Transverse colon (tissue), 4 donors: Measurements from ENCODE around the gene PLPP1. TPM values are rescaled to one million over a fixed set of nuclear protein-coding genes. Genes with fewer than 3 reads are reported as not detected.

Experiments
- DNase-seq: peaks from one replicate; pipeline ENCODE4 v3.0.0-alpha.2; 2019
- H3K27ac ChIP-seq, 4 donors: fragments of 200-600 bp; sonication (generic); 2 replicates each; pipeline ENCODE4 v1.5.1; 2016 to 2018; ENCODE audit warnings: inconsistent platforms in 4 of 4
- H3K27me3 ChIP-seq: fragments of 200-600 bp; sonication (generic); 2 replicates; pipeline ENCODE4 v1.5.1; 2017; ENCODE audit warnings: inconsistent platforms
- H3K36me3 ChIP-seq, 4 donors: fragments of 200-600 bp; sonication (generic); 2 replicates each; pipeline ENCODE4 v1.5.1; 2017 to 2019; ENCODE audit warnings: inconsistent platforms in 4 of 4
- H3K4me1 ChIP-seq, 4 donors: fragments of 200-600 bp; sonication (generic); 2 replicates each; pipeline ENCODE4 v1.5.1; 2017 to 2020; ENCODE audit warnings: inconsistent platforms in 4 of 4
- H3K4me3 ChIP-seq, 4 donors: fragments of 200-600 bp; sonication (generic); 1 replicate in 1 of 4; 2 replicates in 3 of 4; pipeline versions ENCODE4 v1.5.1 to v1.6.1; 2017 to 2019; ENCODE audit warnings: inconsistent platforms in 4 of 4
- H3K9me3 ChIP-seq, 2 donors: fragments of 200-600 bp; sonication (generic); 2 replicates each; pipeline ENCODE4 v1.5.1; 2017 to 2019; ENCODE audit warnings: inconsistent platforms in 2 of 2
- CTCF ChIP-seq, 5 experiments: fragments of 200-600 bp in 3 of 5; fragments of 450-650 bp in 2 of 5; sonication (generic) in 3 of 5; IDR thresholded peaks; 1 replicate in 2 of 5; 2 replicates in 3 of 5; pipeline ENCODE4 v1.5.1; 2016 to 2017; ENCODE audit warnings: antibody characterized with exemption in 5 of 5, inconsistent platforms in 3 of 5, mild to moderate bottlenecking in 2 of 5, moderate library complexity in 1 of 5
- EP300 ChIP-seq: sonication (generic); formaldehyde crosslinking; IDR thresholded peaks from one replicate; pipeline ENCODE4 v1.6.1; 2017; ENCODE audit warnings: antibody characterized with exemption, low read depth
- POLR2A ChIP-seq: fragments of 450-650 bp; IDR thresholded peaks from one replicate; pipeline ENCODE4 v1.6.1; 2016; ENCODE audit warnings: antibody characterized with exemption, mild to moderate bottlenecking, moderate library complexity
- POLR2AphosphoS5 ChIP-seq, 3 donors: sonication (generic); formaldehyde crosslinking; IDR thresholded peaks; one replicate each; pipeline ENCODE4 v1.6.1; 2016; ENCODE audit warnings: antibody characterized with exemption in 3 of 3
- WGBS, 2 donors: methylation state at CpG; one replicate each; pipeline ENCODE4 v1.1.5; 2018; ENCODE audit warnings: low coverage in 1 of 2; 5-methylcytosine and 5-hydroxymethylcytosine counted together
- in situ Hi-C, 4 donors: fragments of 200-750 bp; cut with MboI; loops; one replicate each; pipeline versions ENCODE4 v1.15.0 to v1.15.1; 2017; ENCODE audit warnings: low sequenced_read_pairs in 3 of 4, low pct_ligation_motif_present in 1 of 4, low pct_unique_long_range_greater_than_20kb in 1 of 4
- intact Hi-C: fragments of 100-400 bp; cut with DNase I; formaldehyde crosslinking; loops from one replicate; pipeline ENCODE4 v1.15.1; 2023; ENCODE audit warnings: low total_unique reads
- total RNA-seq, 4 donors: library from RNA; depleted of rRNA; stranded (reverse); fragments of >200 nt; gene quantifications; one replicate each; pipeline ENCODE4 v1.1.0, GENCODE V29; 2016

The PLPP1 gene
- total RNA-seq, 4 donors from 2014 or later: 222 to 335 (median 288) TPM

GRCh38 chr5:55554585-55555202 lies 19.9 kb upstream of the PLPP1 start:
- no peaks in the 10 kb centered on the region for H3K27me3 ChIP-seq
- H3K9me3 ChIP-seq: no peaks in the 10 kb centered on the region
- no peaks in the 10 kb centered on the region for H3K4me1 ChIP-seq
- TF ChIP-seq CTCF (IDR thresholded peaks at IDR 0.05) (no peak), EP300 (no peak), POLR2A (no peak), POLR2AphosphoS5 (IDR thresholded peaks at IDR 0.05) (no peak)
- intact Hi-C loops (no loop called here), in situ Hi-C loops (no loop called here)
- no peaks in the 10 kb centered on the region for H3K36me3 ChIP-seq
- no peak overlapping the region for H3K4me3 ChIP-seq
- WGBS, 2 donors: 88 to 94% methylated on average over 2 of the region's 2 CpGs
- DNase-seq: no peak
- no peak overlapping the region for H3K27ac ChIP-seq

DNA sequence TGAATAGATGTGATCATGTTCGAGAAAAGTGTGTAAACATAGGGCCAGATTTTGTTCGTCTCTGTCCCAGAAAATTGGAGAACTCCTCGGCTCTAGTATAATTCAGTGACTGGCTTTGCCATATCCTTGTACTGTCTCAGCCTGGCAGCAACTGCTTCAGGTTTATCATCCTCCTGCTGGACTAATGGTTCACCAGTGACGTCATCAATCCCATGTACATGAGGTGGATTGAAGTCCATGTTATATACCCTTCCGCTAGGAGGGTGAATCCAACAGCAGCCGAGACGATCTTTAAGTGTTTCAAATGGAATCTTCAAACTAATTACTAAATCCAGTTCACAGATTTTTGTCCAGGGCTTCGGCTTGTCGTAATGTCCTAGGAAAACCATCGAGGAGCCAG lies 17.1 kb upstream of the PLPP1 start:
- H3K27me3 ChIP-seq: no peaks in the 10 kb centered on the region
- no peaks in the 10 kb centered on the region for H3K36me3 ChIP-seq
- TF ChIP-seq EP300 (no peak), CTCF (IDR thresholded peaks at IDR 0.05) (no peak), POLR2A (no peak), POLR2AphosphoS5 (IDR thresholded peaks at IDR 0.05) (no peak)
- no peak overlapping the region for H3K4me3 ChIP-seq
- no peak overlapping the region for H3K27ac ChIP-seq
- no peak for DNase-seq
- H3K9me3 ChIP-seq: no peaks in the 10 kb centered on the region
- in situ Hi-C loops (no loop called here), intact Hi-C loops (no loop called here)
- peaks cover 0 to under 1% (median 0%) of the 10 kb centered on the region in 4 donors for H3K4me1 ChIP-seq
- 88 to 89% methylated on average over 8 to 10 of the region's 10 CpGs for WGBS, 2 donors

GRCh38 chr5:55551358-55551757 lies 16.6 kb upstream of the PLPP1 start:
- H3K9me3 ChIP-seq: no peaks in the 10 kb centered on the region
- WGBS, 2 donors: 82 to 93% methylated on average over 4 to 7 of the region's 7 CpGs
- intact Hi-C loops (no loop called here), in situ Hi-C loops (no loop called here)
- no peak overlapping the region for H3K27ac ChIP-seq
- no peak for DNase-seq
- H3K27me3 ChIP-seq: no peaks in the 10 kb centered on the region
- no peak overlapping the region for H3K4me3 ChIP-seq
- no peaks in the 10 kb centered on the region for H3K36me3 ChIP-seq
- TF ChIP-seq CTCF (IDR thresholded peaks at IDR 0.05) (no peak), POLR2A (no peak), POLR2AphosphoS5 (IDR thresholded peaks at IDR 0.05) (no peak), EP300 (no peak)
- peaks cover 0 to 4% (median 0%) of the 10 kb centered on the region in 4 donors for H3K4me1 ChIP-seq

GRCh38 chr5:55547781-55548180 lies 13.0 kb upstream of the PLPP1 start:
- in situ Hi-C loops: no loop called here
- intact Hi-C loops: no loop called here
- Histone ChIP-seq H3K27ac (no peak overlapping the region), H3K9me3 (no peaks in the 10 kb centered on the region), H3K27me3 (no peaks in the 10 kb centered on the region), H3K4me3 (no peak overlapping the region), H3K36me3 (no peaks in the 10 kb centered on the region), H3K4me1 (peaks cover 0 to 4% (median 0%) of the 10 kb centered on the region in 4 donors)
- 88 to 94% methylated on average over 2 of the region's 2 CpGs for WGBS, 2 donors
- TF ChIP-seq POLR2AphosphoS5 (IDR thresholded peaks at IDR 0.05) (no peak), CTCF (IDR thresholded peaks at IDR 0.05) (no peak), EP300 (no peak), POLR2A (no peak)
- no peak for DNase-seq
